DMS53 treated with DMSO at 0.1 percent for 48 hours (cell line): ENCODE results near the gene EGFR.
"Not testable (repeated sequence)": the region's sequence is repeated elsewhere in the genome, so short reads cannot be mapped to it uniquely, and the experiment has no call there.

Experiments used
- DNase-seq: peaks from one replicate; lab custom pipeline; 2025; ENCODE audit not compliant: unreplicated experiment; lab: John Stamatoyannopoulos, UW

Gene EGFR

DNA sequence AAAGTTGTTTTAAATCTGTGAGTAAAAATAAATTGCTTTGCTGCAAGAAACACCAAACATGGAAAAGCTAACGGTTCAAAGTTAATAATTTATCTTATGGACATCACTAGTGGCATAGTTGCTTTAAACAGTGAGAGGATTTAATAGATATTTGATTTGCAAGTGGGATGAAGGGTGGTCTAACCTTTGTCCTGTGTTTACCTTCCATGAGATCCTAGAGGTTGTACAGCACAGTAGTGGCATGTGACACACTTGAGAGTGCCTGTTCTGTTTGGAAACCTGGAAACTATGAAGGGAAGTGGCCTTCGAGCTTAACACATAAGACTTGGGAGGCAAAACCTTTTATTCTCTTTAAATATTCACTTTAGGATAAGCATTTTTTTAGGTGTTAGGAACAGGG, 16.0 kb downstream of the EGFR start:
- DNase-seq, result no peak

DNA sequence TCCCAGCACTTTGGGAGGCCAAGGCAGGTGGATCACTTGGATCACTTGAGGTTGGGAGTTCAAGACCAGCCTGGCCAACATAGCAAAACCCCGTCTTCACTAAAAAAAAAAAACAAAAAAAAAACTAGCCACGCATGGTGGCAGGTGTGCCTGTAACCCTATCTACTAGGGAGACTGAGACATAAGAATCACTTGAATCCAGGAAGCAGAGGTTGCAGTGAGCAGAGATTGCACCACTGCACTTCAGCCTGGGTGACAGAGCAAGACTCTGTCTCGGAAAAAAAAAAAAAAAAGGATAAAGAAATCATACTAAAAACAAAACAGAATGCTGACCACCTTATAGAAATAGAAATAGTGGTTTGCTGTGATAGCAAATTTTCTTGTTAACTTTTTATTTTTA, 16.6 kb downstream of the EGFR start:
- DNase-seq, result not testable (repeated sequence)

DNA sequence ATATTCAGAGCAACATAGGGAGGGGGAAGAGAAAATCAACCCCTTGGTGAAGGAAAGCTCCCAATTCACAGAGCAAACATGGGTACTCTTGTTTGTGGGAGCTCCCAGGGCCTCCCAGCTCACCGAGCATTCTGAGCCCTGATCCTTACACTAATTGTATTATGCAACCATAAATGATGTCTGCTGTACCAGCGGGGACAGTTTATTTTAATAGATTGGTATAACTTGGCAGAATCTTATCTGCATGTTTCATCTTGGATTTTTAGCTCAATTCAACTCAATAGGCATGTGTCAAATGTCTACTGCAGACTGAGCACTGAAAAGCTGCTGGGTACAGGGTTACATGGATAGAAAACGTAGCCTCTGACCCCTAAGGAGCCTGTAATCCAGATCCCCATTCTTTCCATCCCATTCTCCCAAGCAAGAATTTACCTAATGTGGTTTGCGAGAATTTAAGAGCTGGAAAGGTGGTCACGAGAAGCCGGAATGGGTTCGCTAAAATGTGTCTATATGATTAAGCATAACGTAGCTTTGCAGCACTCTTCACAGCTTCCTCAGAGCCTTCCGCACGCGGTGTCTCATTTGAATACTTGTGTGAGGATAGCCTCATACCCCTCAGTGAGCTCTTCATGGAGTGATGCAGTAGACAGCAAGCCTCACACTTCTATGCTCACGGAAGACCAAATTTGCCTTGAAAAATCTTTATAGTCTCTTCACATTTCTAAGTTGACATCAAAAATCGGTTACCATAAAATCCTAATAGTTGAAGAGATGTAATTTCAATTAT, 18.3 kb downstream of the EGFR start:
- DNase-seq, result no peak

DNA sequence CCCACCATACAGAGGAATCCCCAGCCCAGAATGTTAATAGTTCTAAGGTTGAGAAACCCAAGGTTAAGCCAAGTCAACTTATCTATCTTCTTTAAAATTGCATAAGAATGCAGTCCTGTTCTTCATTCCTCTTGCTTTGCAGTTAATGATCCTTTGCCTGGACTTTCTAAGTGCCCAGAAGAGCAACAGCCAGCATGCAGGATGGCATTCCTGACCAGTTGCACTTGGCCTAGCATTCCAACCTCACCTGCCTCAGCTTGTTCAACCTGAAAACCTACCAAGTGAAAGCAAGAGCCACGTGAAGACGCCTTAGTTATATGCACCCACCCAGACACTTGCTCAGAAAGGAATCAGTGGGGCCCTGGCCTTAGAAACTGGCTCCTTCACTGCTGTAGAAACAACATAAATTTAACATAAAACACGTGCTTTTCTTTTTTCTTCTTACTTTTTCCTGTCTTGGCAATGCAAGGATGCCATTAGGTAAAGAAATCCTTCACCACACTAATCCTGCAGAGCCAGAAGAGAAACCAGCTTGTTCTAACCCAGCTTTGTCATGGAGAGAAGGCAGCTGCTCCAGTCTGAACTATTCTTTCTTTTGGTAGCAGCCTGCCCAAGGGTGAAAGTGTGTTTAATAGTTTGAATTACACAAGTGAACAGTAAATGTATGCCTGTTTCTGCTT, 25.0 kb downstream of the EGFR start:
- DNase-seq, result no peak

DNA sequence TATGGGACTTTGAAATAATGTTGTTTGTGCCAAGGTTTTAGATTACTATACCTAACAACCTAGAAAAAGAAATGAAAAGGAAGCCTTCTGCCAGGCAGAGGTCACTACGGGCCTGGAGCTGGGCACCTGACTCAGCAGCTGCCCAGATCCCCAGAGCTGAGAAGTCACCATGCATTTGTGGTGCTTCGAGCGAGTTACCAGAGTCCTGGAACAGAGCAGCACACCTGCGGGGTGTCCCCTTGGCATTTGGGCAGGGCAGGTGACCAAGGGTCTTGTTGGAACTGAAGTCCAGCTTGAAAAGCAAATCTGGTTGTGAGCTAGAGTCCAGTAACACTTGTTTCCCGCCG, 25.5 kb downstream of the EGFR start:
- no peak for DNase-seq

DNA sequence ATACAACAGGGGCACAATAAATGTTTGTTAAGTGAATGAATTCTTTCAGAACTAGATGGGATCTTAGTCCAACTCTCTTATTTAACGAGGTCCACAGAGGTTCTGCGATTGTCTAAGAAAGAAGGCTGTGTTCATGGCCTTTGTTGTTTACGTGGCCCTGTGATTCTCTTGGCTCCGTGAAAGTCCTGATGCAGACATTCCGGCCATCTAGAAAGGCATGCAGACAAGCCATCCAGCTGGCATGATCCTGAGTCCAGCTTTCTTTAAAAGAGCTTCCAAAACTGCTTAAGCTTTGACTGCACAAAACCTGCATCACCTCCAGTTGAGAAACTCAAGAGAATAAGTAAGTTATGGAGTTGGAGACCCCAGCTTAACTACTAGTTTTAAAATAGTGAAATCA, 26.0 kb downstream of the EGFR start:
- no peak for DNase-seq

DNA sequence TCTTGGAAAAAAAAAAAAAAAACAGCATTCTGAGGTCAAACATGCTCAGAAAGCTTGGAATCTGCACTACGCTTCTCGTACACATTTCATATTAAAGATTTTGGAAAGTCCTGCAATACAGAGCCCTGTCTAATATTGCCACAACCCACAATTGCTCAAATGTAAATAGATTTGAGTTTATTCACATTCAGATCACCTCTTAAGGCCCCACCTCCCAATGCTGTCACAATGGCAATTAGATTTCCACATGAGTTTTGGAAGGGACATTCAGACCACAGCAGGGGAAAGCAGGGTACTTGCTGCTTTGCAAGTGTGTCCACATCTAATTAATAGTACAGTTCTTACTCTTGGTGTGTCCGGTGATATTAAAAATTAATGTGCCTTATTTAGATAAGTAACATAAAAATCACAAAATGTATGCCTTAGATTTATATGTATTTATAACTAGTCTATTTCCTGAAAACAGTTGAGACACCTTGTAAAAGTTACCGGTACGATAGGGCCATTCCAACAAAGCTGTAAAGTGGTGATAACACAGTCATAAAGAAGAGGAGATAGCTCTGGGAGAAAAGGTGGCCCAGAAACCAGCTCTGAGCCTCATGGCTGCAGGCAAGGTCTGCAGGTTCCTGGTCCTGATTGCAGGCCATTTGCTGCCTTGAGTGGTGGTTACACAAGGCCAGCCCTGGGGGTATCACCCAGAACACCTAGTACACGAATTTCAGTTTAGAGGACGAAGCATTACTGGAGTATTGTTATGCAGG, 27.9 kb downstream of the EGFR start:
- DNase-seq, result no peak

DNA sequence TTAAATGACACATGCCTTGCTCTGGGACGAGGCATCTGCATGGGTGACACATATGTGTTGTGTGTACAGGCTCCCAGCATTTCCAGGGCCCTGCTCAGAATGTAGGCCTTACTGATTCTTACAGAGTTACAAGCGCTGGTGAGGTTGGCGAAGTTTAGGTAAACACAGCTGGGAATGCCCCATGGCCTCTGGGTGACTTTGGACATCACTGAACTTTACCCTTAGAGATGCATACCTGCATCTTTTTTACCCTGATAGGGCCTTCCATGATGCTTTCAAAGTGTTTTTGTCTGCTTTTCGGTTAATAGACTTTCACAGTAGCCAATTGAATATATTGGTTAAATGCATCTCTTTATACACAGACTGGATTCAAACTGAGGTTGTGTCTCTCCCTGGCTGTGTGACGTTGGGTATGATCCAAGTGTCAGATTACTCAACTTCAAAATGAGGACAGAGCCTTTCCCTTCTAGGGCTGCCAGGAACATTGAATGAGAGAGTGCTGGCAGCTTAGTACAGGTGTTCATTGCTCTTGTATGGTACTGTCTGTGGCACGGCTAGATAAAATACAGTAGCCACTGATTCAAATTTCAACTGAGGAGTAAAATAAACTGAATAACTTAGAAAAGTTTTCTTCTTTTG, 29.5 kb downstream of the EGFR start:
- DNase-seq, result no peak

DNA sequence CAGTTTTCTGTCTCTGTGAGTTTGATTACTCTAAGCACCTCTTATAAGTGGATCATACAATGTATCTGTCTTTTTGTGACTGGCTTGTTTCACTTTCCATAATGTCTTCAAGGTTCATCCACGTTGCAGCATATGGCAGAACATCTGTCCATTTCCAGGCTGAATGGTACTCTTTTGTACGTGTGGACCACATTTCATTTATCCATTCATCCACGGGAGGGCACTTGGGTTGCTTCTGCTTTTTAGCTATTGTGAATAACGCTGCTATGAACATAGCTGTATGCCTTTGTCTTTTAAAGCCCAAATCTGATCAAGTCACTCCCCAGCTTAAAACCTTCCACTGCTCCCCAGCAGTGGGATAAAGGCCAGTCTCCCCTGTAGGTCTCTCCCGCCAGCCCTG, 31.5 kb downstream of the EGFR start:
- DNase-seq, result no peak

DNA sequence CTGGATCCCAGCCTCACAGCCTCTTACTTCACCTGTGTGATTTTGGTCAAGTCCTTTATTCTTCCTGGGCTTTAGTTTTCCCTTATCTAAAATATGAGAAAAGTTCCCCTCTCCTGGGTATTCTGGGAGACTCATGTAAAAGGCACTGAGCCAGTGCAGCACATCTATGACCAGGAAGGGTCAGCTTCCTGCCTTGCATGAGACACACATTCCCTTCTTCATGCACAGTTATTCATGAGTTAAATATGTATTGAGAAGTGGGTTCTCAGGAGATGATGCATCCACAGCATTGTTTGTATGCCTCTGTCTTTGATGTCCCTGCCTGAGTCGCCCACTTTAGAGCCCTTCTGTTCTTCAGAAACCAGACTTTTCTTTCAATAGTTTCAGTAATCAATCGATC, 33.3 kb downstream of the EGFR start:
- DNase-seq, result no peak

DNA sequence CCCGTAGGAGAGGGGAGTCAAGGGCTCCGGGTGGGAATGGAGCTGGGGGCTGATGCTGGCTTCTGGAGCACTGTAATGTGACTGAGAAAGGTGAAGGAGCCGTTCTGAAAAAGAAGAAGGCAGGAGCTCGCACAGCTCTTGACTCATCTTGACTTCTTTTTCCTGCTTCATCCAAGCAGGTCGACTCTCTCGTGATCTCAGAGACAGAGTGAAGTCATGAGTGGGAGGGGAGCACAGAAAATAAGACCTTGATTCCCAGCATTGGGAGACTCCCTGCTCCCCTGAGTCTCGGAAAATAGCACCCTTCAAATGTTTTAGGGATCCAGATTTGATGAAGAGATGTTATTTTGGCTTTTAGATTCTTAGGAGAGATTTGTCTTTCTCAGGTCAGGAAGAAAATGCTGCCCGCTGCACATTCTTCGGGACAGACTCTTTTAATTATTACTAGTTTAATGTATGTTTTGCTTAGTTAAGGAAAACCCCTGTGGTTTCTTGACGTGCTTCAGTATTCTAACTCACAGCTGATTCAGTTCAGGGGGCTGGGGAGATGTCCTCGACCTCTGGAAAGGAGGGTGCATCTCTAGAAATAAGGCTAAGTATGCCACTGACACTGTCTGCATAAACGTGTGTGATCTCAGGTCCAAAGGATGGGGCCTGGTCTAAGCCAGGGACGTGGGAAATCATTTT, 34.1 kb downstream of the EGFR start:
- no peak for DNase-seq

DNA sequence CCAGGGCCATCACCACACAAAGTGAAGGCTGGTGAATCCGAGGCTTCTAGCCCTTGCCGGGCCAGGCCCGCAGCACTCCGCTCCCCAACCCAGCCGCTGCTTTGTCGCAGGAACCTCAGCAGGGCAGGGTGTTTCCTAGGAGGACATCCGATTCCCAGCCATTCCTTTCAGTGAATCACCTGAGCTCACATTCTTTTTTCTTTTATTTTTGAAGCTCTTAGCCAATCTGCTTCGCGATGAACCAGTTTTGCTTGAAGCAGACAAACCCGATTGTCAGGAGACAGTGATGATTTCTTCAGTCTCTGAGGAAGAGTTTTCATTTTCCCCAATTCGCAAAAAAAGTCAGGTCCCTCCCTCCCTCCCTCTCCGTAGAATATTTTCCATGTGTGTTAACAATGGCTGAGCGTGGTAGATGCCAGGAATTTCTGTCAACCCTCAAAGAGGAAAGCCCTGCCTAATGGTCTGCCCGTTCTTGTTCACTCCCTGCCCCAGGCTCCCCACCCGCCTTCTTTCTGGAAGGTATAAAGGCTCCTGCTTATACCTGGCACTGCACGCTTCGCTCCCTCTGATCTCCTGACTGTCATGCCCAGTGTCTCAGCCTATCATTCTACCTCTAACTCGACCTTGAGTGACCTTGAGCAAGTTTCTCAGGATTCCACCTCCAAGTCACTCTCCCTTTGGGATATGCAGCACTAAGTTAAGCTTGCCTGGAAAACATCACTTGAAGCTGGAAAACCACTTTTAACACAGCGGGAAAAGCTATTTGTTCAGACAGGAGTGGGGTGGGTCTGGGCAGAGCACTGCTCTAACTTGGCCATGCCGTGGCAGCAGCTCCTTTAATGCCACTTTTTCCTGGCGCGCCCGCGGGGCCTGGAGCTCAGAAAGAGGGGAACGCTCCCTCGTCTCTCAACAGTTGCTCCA, 35.1 kb downstream of the EGFR start:
- DNase-seq, result no peak

DNA sequence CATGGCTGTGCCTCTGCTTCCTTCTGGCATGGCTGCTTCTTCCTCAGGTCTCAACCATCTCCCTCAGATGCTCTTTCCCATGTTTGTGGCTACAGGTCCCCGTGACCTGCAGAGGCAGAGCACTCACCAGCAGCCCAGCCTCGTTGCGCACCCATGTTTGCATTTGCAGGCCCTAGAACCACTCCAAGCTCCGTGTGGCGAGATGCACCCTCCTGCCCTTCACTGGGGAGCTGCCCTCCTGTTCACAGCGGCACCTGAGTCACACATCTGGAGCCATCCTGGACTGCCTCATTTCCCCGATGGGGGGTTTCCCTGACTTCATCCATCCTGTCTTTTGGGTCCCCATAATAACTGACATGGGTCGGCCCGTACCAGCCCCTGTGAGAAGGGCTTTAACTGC, 35.9 kb downstream of the EGFR start:
- no peak for DNase-seq

DNA sequence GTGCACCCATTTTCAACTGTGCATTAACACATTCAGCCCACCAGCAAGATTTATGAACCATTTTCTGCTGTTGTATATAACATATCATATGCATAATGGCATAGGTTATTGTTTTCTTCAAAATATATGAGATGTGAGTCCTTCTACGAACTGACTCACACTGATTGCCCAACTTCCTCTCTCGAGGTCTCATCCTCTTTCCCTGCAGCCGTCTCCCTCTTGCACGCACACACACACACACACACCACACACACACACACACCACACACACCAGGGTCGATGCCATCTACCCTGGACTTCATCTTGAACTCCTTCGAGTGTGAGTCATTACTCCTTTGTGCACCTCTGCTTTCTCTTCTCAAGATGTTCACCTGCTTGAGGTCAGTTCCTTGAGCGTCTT, 36.7 kb downstream of the EGFR start:
- DNase-seq, result no peak

DNA sequence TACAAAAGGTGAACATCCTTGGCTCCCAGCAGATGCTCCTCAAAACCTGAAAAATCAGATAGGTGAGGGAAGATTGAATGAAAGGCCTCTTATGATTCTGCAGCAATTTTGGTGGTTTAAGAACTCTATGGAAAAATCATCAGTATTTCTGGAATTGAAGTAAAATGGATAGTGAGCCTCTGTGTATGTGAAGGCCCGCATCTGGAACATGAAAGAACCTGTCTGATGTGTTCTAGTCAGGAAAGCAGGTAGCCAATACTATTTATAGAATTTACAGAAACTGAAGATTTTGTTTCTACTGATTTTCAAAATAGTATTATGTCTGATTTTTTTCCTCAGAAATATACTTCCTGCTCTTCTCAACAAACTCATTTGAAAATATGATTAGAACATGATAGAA, 37.3 kb downstream of the EGFR start:
- DNase-seq, result no peak

DNA sequence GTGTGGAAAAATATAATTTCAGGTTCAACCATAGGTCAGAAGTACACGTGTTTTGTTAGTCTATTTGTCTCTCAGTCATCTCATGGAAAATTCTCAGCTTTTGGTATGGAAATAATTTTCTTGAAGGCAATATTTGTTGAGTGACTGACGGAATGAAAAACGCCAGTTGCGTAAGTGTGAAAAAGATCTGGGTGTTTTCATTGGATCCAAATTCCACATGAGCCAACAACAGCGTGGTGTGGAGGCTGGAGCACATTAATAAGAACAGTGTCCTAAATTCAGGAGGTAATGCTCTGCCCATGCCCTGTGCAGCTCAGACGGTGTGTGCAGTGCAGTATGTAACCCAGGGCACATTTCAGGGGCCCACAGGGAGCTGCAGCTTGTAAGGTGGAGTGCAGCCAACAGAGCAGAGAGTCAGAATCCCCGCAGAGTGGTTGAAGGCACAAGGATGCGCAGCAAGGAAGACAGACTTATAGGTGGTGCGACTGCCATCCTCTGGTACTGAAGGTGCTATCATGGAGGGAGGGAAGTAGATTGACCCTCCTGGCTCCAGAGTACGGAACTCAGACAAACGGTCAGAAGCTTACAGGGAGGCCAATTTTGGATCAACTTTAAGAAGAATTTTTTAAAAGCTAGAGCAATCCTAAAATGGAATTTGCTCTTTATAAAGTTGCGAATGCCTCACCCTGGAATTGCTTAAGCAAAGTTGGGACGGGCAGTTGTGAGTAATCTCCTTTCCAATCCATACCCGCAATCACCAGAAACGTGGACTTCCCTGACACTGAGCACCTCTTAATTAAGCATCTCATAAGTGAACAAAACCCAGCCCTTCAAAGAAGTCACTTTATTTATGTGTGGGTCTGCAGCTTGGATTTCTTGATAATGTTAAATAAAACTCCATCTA, 38.0 kb downstream of the EGFR start:
- no peak for DNase-seq

DNA sequence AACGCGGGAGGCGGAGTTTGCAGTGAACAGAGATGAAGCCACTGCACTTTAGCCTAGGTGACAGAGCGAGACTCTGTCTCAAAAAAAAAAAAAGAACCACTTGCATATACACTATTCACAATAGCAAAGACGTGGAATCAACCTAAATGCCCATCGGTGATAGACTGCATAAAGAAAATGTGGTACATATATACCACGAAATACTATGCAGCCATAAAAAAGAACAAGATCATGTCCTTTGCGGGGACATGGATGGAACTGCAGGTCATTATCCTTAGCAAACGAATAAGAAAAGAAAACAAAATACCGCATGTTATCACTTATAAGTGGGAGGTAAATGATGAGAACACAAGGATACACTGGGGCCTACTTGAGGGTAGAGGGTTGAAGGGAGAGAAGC, 39.5 kb downstream of the EGFR start:
- DNase-seq, result no peak

DNA sequence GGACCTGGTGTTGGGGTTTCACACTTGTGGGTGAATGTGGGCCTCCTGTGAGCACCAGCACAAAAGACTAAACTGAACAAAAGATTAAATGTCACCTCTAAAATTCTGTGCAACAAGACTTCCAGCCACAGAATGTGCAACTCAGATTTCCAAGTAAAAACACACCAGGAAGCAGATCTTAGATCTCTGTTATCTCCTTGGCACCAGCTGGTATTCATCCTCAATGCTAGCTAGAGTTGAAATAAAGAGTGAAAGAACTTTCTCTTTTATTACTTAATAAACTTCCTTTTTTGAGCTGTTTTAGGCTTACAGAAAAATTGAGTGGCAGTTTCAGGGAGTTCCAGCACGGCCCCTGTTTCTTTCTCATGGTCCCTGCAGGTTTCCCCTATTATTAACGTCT, 40.2 kb downstream of the EGFR start:
- no peak for DNase-seq

DNA sequence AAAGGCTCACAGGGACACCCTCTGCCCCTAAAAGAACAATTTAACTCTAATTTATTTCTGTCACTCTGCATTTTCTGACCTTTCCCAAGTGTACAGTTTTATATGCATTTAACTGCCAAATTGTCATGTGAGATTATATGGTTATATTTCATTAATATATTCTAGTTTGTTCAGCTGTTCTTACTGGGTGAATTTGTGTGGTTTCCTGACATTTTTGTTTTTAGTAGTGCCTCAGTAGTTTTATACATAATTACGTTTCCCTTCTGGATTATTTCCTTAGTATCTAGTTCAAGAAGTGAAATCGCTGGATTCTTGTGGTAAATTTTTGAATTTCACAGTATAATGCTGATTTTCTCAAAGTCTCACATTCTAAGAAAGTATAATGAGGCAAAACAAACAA, 41.3 kb downstream of the EGFR start:
- no peak for DNase-seq
